Endothelial cell (in vitro differentiated cells): ENCODE measurements around the gene BRAT1. TPM values are rescaled to one million over a fixed set of nuclear protein-coding genes. Genes with fewer than 3 reads are reported as not detected.

Experiments used
- DNase-seq: peaks from one replicate; pipeline ENCODE4 v3.0.0; 2021; ENCODE audit warnings: low spot score
- H3K27ac Mint-ChIP-seq: one replicate; pipeline ENCODE4 v1.8.0; 2021; ENCODE audit warnings: mixed read lengths, inconsistent platforms; ENCODE audit not compliant: unreplicated experiment
- H3K27me3 Mint-ChIP-seq: one replicate; pipeline ENCODE4 v1.8.0; 2021; ENCODE audit warnings: mild to moderate bottlenecking, moderate library complexity, mixed read lengths, inconsistent platforms; ENCODE audit not compliant: unreplicated experiment
- H3K36me3 Mint-ChIP-seq: one replicate; pipeline ENCODE4 v1.8.0; 2021; ENCODE audit warnings: mild to moderate bottlenecking, low read depth, mixed read lengths, inconsistent platforms; ENCODE audit not compliant: unreplicated experiment
- H3K4me1 Mint-ChIP-seq: one replicate; pipeline ENCODE4 v1.8.0; 2021; ENCODE audit warnings: mild to moderate bottlenecking, mixed read lengths, inconsistent platforms; ENCODE audit not compliant: unreplicated experiment
- H3K4me3 Mint-ChIP-seq: one replicate; pipeline ENCODE4 v1.8.0; 2021; ENCODE audit warnings: mild to moderate bottlenecking, mixed read lengths, inconsistent platforms; ENCODE audit not compliant: unreplicated experiment
- H3K9me3 Mint-ChIP-seq: one replicate; pipeline ENCODE4 v1.8.0; 2021; ENCODE audit warnings: mixed read lengths, inconsistent platforms; ENCODE audit not compliant: unreplicated experiment
- long read RNA-seq: library from polyadenylated mRNA; unstranded; transcript quantifications from one replicate; pipeline ENCODE4 v2.0.0, GENCODE V29; 2020; ENCODE audit not compliant: unreplicated experiment
- total RNA-seq: library from RNA; stranded (reverse); fragmentation: NEBNext Ultra II Directional; extraction: Animal tissue kit (Norgen Biotek cat#: 25700); gene quantifications from one replicate; pipeline ENCODE4 v1.2.1, GENCODE V29; 2021; ENCODE audit not compliant: unreplicated experiment
- TF ChIP-seq, protein P1 (sequence below): fragments of 200-600 bp; sonication (generic); IDR thresholded peaks from one replicate; pipeline ENCODE4 v1.5.0; 2021; ENCODE audit warnings: antibody characterized with exemption; ENCODE audit not compliant: unreplicated experiment

Gene BRAT1
- 34.0 TPM for total RNA-seq
- long read RNA-seq, transcript BRAT1-201 (14 exons, 2,915 nt), result major isoform, 16 of 46 reads
- long read RNA-seq, partial matches to known transcripts, result 14 of 46 reads
- long read RNA-seq, other reads (novel, unspliced or antisense), result 16 of 46 reads

GRCh38 chr7:2555121-2556052 lies at the start of gene BRAT1:
Gene BRAT1 (minus strand): TSS chr7:2555524. CDS start chr7:2554431, 1,093 bp downstream.
- Mint-ChIP-seq H3K27ac (peak within 1 kb of the TSS; percentile 64), H3K36me3 (peaks cover 3% of the 10 kb centered on the region), H3K9me3 (no peaks in the 10 kb centered on the region), H3K4me1 (peaks cover 7% of the 10 kb centered on the region), H3K4me3 (peak within 1 kb of the TSS; percentile 88), H3K27me3 (peaks cover 11% of the 10 kb centered on the region)
- peak; percentile 96 for DNase-seq
- TF ChIP-seq, protein P1, sequence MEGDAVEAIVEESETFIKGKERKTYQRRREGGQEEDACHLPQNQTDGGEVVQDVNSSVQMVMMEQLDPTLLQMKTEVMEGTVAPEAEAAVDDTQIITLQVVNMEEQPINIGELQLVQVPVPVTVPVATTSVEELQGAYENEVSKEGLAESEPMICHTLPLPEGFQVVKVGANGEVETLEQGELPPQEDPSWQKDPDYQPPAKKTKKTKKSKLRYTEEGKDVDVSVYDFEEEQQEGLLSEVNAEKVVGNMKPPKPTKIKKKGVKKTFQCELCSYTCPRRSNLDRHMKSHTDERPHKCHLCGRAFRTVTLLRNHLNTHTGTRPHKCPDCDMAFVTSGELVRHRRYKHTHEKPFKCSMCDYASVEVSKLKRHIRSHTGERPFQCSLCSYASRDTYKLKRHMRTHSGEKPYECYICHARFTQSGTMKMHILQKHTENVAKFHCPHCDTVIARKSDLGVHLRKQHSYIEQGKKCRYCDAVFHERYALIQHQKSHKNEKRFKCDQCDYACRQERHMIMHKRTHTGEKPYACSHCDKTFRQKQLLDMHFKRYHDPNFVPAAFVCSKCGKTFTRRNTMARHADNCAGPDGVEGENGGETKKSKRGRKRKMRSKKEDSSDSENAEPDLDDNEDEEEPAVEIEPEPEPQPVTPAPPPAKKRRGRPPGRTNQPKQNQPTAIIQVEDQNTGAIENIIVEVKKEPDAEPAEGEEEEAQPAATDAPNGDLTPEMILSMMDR, result no peak

DNA sequence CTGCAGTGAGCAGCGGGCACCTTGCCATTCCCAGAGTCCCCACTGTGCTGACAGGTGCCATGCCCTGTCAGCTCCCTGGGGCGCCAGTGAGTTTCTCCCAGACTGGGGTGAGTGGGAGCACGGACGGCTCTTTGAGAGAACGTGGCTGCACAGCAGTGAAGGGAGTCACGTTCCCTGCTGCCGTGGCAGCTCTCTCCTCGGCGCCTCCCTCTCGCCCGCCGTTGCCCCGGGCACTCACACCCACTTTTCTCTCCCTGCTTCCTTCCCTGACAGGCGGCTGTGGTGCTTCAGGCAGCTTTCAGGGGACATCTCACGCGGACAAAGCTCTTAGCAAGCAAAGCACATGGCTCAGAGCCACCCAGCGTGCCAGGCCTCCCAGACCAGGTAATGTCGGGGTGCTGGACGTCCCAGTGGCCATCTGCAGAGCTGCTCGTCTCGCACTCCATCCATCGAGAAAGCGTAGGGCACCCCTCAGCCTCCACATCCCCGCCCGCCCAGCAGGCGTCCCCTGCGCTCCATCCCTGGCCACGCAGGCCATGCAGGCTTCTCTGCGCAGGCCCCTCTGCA lies 49.4 kb upstream of the BRAT1 start:
- Mint-ChIP-seq H3K36me3 (no peaks in the 10 kb centered on the region), H3K9me3 (no peaks in the 10 kb centered on the region), H3K4me1 (peaks cover 15% of the 10 kb centered on the region), H3K27ac (no peak overlapping the region), H3K27me3 (peaks cover 4% of the 10 kb centered on the region), H3K4me3 (no peak overlapping the region)
- TF ChIP-seq, protein P1, result no peak
- DNase-seq, result no peak

GRCh38 chr7:2603044-2603965 lies 48.0 kb upstream of the BRAT1 start:
- Mint-ChIP-seq H3K4me3 (no peak overlapping the region), H3K36me3 (peaks cover 4% of the 10 kb centered on the region), H3K27me3 (peaks cover 7% of the 10 kb centered on the region), H3K9me3 (no peaks in the 10 kb centered on the region), H3K4me1 (peaks cover 20% of the 10 kb centered on the region), H3K27ac (no peak overlapping the region)
- no peak for DNase-seq
- TF ChIP-seq, protein P1, result no peak

DNA sequence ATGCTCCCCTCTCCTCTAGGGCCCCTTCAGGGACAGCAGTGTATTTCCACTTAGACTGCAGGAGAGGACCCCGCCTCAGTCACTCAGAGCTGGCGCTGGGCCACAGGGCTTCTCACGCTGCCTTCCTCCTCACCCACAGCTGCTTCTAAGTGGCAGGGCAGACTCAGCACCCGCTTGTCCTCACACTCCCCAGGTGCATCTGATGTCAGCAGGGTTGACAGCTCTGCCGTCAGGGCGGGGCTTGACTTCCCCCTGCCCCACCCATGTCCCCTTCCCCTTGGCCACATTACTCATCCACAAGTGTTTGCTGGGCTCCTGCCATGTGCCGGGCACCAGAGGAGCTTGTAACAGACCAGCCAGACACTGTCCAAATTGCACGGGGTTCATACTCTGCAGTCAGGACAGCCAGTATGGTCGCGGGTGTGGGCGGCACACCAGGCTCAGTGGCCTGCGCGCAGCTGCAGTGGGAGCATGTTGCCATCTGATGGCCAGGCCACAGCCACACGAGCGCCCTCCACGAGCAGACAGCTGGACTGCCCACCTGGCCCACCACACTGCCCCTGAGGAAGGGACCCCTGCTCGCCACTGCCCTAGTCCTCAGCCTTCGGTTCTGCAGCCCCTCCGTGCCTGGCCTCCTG lies 47.2 kb upstream of the BRAT1 start:
- H3K27me3 Mint-ChIP-seq, result peaks cover 7% of the 10 kb centered on the region
- no peaks in the 10 kb centered on the region for H3K9me3 Mint-ChIP-seq
- no peak for DNase-seq
- peaks cover 23% of the 10 kb centered on the region for H3K4me1 Mint-ChIP-seq
- H3K4me3 Mint-ChIP-seq, result no peak overlapping the region
- H3K27ac Mint-ChIP-seq, result no peak overlapping the region
- TF ChIP-seq, protein P1, result no peak
- H3K36me3 Mint-ChIP-seq, result peaks cover 4% of the 10 kb centered on the region
